ENCODE data around the gene CIC. TPM values are rescaled to one million over a fixed set of nuclear protein-coding genes. Genes with fewer than 3 reads are reported as not detected.

CIC gene
- total RNA-seq, 2 experiments from 2014 or later, result 60.7 to 65.6 TPM

GRCh38 chr19:42293540-42293939, 24.5 kb downstream of the CIC start:
- no peaks in the 10 kb centered on the region for H3K27me3 Mint-ChIP-seq
- ChIA-PET CTCF (interaction anchor here (0.9 to 1.2 kb wide), 2 partner anchors 23 to 195 kb away, joined by 3 read pairs; no protein-coding TSS in a partner anchor), POLR2A (interaction anchor here (0.6 kb wide), 1 partner anchor 8 kb away, joined by 3 read pairs; the partner anchor contains the start of gene PRR19)
- DNase-seq (no peak), ATAC-seq (no peak)
- H3K27ac Mint-ChIP-seq, result no peak overlapping the region
- peaks cover 22% of the 10 kb centered on the region for H3K36me3 Mint-ChIP-seq (ENCODE audit: low read depth)
- intact Hi-C loops (cut with micrococcal nuclease), result no loop called here
- no peak overlapping the region for H3K4me3 Mint-ChIP-seq
- no peaks in the 10 kb centered on the region for H3K9me3 Mint-ChIP-seq
- H3K4me1 Mint-ChIP-seq (ENCODE audit: low read depth), result peaks cover 6% of the 10 kb centered on the region
- TF ChIP-seq, protein P1, sequence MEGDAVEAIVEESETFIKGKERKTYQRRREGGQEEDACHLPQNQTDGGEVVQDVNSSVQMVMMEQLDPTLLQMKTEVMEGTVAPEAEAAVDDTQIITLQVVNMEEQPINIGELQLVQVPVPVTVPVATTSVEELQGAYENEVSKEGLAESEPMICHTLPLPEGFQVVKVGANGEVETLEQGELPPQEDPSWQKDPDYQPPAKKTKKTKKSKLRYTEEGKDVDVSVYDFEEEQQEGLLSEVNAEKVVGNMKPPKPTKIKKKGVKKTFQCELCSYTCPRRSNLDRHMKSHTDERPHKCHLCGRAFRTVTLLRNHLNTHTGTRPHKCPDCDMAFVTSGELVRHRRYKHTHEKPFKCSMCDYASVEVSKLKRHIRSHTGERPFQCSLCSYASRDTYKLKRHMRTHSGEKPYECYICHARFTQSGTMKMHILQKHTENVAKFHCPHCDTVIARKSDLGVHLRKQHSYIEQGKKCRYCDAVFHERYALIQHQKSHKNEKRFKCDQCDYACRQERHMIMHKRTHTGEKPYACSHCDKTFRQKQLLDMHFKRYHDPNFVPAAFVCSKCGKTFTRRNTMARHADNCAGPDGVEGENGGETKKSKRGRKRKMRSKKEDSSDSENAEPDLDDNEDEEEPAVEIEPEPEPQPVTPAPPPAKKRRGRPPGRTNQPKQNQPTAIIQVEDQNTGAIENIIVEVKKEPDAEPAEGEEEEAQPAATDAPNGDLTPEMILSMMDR (IDR thresholded peaks at IDR 0.05), result no peak

DNA sequence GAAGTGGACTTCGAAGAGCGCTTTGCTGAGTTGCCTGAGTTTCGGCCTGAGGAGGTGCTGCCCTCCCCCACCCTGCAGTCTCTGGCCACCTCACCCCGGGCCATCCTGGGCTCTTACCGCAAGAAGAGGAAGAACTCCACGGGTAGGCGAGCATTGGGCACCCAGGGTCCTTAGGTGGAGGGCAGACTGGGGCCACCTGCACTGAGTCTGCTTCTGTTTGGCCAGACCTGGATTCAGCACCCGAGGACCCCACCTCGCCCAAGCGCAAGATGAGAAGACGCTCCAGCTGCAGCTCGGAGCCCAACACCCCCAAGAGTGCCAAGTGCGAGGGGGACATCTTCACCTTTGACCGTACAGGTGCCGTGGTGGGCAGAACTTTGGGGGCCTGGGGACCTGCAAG, 24.9 kb downstream of the CIC start:
- ATAC-seq (no peak), DNase-seq (no peak)
- H3K27ac Mint-ChIP-seq, result no peak overlapping the region
- peaks cover 6% of the 10 kb centered on the region for H3K4me1 Mint-ChIP-seq (ENCODE audit: low read depth)
- H3K27me3 Mint-ChIP-seq, result no peaks in the 10 kb centered on the region
- intact Hi-C loops (cut with micrococcal nuclease), result no loop called here
- TF ChIP-seq, protein P1 (IDR thresholded peaks at IDR 0.05), result no peak
- CTCF ChIA-PET, result interaction anchor here (0.9 to 1.7 kb wide), 2 partner anchors 15 to 195 kb away, joined by 3 to 9 read pairs; no protein-coding TSS in a partner anchor
- no peaks in the 10 kb centered on the region for H3K9me3 Mint-ChIP-seq
- H3K36me3 Mint-ChIP-seq (ENCODE audit: low read depth), result peaks cover 22% of the 10 kb centered on the region
- H3K4me3 Mint-ChIP-seq, result no peak overlapping the region
- POLR2A ChIA-PET, result no interaction called here

DNA sequence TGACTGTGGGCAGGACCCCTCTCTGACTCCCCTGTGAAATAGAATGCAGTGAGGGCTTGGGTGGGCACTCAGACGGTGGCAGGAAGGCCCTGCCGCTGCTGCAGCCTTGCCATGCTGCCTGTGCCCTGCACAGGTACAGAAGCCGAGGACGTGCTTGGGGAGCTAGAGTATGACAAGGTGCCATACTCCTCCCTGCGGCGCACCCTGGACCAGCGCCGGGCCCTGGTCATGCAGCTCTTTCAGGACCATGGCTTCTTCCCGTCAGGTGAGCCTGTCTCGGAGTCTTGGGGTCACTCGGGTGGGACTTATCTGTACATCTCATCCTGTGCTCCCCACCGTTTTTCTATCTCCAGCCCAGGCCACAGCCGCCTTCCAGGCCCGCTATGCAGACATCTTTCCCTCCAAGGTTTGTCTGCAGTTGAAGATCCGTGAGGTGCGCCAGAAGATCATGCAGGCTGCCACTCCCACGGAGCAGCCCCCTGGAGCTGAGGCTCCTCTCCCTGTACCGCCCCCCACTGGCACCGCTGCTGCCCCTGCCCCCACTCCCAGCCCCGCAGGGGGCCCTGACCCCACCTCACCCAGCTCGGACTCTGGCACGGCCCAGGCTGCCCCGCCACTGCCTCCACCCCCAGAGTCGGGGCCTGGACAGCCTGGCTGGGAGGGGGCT, 25.6 kb downstream of the CIC start:
- no peaks in the 10 kb centered on the region for H3K27me3 Mint-ChIP-seq
- ATAC-seq (no peak), DNase-seq (no peak)
- POLR2A ChIA-PET, result interaction anchor here (0.9 to 1.0 kb wide), 2 partner anchors 12 to 94 kb away, joined by 3 read pairs; no protein-coding TSS in a partner anchor
- H3K36me3 Mint-ChIP-seq (ENCODE audit: low read depth), result peaks cover 22% of the 10 kb centered on the region
- H3K4me1 Mint-ChIP-seq (ENCODE audit: low read depth), result peaks cover 6% of the 10 kb centered on the region
- TF ChIP-seq, protein P1 (IDR thresholded peaks at IDR 0.05), result no peak
- CTCF ChIA-PET, result interaction anchor here (0.8 to 2.8 kb wide), 6 partner anchors 10 to 57 kb away, joined by 3 to 14 read pairs (median 4); no protein-coding TSS in a partner anchor
- no peaks in the 10 kb centered on the region for H3K9me3 Mint-ChIP-seq
- intact Hi-C loops (cut with micrococcal nuclease), result no loop called here
- H3K4me3 Mint-ChIP-seq, result no peak overlapping the region
- H3K27ac Mint-ChIP-seq, result no peak overlapping the region

- POLR2A ChIA-PET, result interaction anchor here (0.9 to 1.2 kb wide), 3 partner anchors 13 to 95 kb away, joined by 3 read pairs; no protein-coding TSS in a partner anchor
- Mint-ChIP-seq H3K4me1 (ENCODE audit: low read depth) (peaks cover 6% of the 10 kb centered on the region), H3K4me3 (no peak overlapping the region), H3K27ac (no peak overlapping the region), H3K36me3 (ENCODE audit: low read depth) (peaks cover 22% of the 10 kb centered on the region), H3K9me3 (no peaks in the 10 kb centered on the region), H3K27me3 (no peaks in the 10 kb centered on the region)
- intact Hi-C loops (cut with micrococcal nuclease), result no loop called here
- TF ChIP-seq, protein P1 (IDR thresholded peaks at IDR 0.05), result no peak
- no peak for DNase-seq
- ATAC-seq, result no peak
- CTCF ChIA-PET, result interaction anchor here (0.6 to 2.8 kb wide), 8 partner anchors 11 to 183 kb away, joined by 3 to 14 read pairs (median 4); partner anchors contain the start of gene GSK3A
Measured at GRCh38 chr19:42295342-42295741, 26.3 kb downstream of the CIC start.

Data from activated CD8-positive, alpha-beta T cell treated with anti-CD3 and anti-CD28 coated beads for 36 hours (primary cell).